Measurements from ENCODE around the gene ANO6. TPM values are rescaled to one million over a fixed set of nuclear protein-coding genes. Genes with fewer than 3 reads are reported as not detected.

The ANO6 gene
- total RNA-seq, 1 donor from 2014 or later = 57.6 TPM

GRCh38 chr12:45209784-45210183, 6.1 kb upstream of the ANO6 start:
- TF ChIP-seq CTCF (conservative IDR thresholded peaks at IDR 0.05; ENCODE audit: low read depth, low read length) = no peak
- DNase-seq (ENCODE audit: low read depth) = no peak
- H3K4me3 ChIP-seq (ENCODE audit: low read depth, low read length) = no peak overlapping the region

- TF ChIP-seq CTCF (conservative IDR thresholded peaks at IDR 0.05; ENCODE audit: low read depth, low read length) = no peak
- no peak overlapping the region for H3K4me3 ChIP-seq (ENCODE audit: low read depth, low read length)
- no peak for DNase-seq (ENCODE audit: low read depth)
These were observed 3.8 kb upstream of the ANO6 start for GRCh38 chr12:45212064-45212463.

- no peak for DNase-seq (ENCODE audit: low read depth)
- no peak for TF ChIP-seq CTCF (conservative IDR thresholded peaks at IDR 0.05; ENCODE audit: low read depth, low read length)
- no peak overlapping the region for H3K4me3 ChIP-seq (ENCODE audit: low read depth, low read length)
These were observed 2.8 kb upstream of the ANO6 start for GRCh38 chr12:45213107-45213506.

GRCh38 chr12:45214071-45214470, 1.8 kb upstream of the ANO6 start:
- no peak overlapping the region for H3K4me3 ChIP-seq (ENCODE audit: low read depth, low read length)
- no peak for TF ChIP-seq CTCF (conservative IDR thresholded peaks at IDR 0.05; ENCODE audit: low read depth, low read length)
- no peak for DNase-seq (ENCODE audit: low read depth)

GRCh38 chr12:45214749-45215418, 1.0 kb upstream of the ANO6 start:
- DNase-seq (ENCODE audit: low read depth) = no peak
- peak overlapping the region; percentile 89 for H3K4me3 ChIP-seq (ENCODE audit: low read depth, low read length)
- no peak for TF ChIP-seq CTCF (conservative IDR thresholded peaks at IDR 0.05; ENCODE audit: low read depth, low read length)

- TF ChIP-seq CTCF (conservative IDR thresholded peaks at IDR 0.05; ENCODE audit: low read depth, low read length) = peak; percentile 38
- H3K4me3 ChIP-seq (ENCODE audit: low read depth, low read length) = peak overlapping the region; percentile 89
- no peak for DNase-seq (ENCODE audit: low read depth)
These were observed 511 bp downstream of the ANO6 start for GRCh38 chr12:45216230-45216982.
